COR-L47 (cell line): ENCODE data around the gene CHAT.

Source experiments
- DNase-seq: peaks from one replicate; lab custom pipeline; 2025; lab: John Stamatoyannopoulos, UW

CHAT gene

DNA sequence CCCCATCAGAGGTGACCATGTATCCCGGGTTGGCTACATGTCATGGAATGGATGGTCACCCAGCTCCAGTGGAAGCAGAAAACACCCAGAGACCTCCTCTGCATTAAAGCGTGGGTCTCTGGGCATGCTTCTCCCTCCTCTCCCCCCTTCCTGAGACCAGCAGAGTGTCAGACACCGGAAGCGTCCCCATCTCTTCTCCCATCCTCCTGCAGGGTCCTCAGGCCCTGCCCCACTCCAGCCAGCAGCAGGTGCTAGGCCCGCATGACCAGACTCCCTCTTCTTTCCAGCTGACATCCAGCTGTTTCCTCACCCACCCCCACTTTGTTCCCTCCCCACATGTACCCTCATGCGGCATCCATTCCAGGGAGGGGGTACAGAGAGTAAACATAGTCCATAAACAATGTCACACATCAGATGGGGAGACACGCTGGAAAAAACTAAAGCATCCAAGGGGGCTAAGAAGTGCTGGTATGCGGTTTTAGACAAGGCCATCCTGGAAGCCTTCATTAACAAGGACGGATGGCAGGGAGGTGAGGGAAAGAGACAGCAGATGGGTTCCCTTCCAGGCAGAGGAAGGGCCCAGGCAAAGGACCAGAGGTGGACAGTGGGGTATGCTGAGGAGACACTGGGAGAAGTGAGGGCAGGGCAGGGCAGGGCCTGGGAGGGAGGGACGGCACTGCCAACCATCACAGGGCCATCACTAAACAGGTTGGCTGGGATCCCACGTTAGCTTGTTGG lies 16.2 kb upstream of the CHAT start:
- DNase-seq = no peak

DNA sequence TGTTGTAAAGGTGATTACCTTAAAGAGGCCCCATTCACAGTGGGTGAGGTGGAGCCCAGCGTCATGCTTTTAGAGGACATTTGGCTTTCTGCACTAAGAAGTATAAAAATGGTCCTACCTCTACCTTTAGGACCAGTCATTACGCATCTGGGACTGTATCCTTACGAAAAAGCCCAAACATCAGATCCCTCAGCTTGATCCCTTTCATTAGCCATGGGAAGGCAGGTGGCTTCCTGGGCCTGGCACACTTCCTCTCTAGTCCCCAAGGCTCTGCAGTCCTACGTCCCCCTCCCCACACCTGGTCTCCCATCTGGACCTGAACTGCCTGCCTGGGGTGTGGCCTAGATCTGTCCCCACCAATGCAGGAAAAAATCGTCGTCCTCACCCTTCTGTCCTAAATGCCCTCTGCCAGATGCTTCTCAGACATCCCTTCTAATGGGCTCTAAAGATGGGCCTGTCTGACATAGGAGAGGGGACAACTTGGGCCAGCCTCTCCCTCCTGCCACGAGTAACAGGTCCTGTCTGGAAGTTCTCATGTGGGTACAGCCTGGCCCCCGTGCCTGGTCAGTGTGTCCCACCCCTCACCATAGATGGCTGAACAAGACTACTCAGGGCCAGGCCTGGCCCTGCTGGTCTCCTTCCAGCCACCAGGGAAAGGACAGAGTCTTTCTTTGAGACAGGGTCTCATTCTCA lies 15.5 kb upstream of the CHAT start:
- DNase-seq = no peak

DNA sequence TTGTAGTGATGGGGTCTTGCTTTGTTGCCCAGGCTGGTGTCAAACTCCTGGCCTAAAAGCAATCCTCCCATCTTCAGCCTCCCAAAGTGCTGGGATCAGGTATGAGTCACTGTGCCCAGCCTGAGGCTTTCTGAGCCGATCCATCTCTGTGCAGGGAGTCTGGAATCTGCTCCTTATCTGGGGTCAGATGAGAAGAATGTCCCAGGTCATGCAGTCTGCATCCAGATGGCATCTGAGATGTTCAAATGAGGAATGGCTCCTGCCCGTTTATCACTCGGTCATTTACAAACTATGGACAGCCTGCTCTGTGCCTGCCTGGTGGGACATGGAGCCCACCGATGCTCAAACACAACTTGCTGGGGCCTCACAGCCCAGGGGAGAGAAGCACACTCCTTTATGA lies 14.9 kb upstream of the CHAT start:
- DNase-seq = no peak

DNA sequence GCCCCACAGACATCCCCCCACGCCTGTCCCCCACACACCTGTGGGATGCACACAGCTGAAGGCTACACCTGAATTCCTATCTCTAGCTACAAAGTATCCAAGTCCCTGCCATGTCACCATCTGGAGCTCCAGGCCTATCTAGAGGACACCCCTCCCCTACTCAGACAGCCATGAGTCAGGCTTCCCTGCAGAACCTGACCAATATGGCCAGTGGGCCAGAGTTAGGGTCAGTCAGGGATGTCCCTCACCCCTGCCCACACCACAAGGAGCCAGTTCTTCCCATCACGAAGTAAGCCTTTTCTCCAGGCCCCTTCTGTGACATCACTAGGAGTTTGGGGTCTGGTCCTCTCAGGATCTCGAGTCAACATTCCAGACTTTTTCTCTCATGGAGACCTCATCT lies 14.3 kb upstream of the CHAT start:
- DNase-seq = no peak

DNA sequence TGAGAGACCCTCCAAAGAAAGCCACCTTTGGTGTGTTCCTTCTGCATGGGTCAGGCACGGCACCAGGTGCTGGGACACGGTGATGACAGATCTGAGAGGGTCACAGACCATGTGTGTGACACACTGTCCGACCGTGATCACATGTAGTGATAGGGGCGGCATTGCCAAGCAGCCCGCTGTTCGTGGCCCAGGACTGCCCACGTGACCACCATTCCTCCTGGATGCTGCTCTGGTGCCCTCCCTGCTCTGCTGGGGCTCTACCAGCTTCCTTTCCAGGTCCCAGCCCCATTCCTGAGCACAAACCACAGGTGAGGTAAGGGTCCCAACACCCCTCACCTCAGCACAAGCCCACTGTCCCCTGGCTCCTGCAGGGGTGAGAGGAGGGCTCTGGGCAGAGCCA lies 13.8 kb upstream of the CHAT start:
- DNase-seq = no peak

DNA sequence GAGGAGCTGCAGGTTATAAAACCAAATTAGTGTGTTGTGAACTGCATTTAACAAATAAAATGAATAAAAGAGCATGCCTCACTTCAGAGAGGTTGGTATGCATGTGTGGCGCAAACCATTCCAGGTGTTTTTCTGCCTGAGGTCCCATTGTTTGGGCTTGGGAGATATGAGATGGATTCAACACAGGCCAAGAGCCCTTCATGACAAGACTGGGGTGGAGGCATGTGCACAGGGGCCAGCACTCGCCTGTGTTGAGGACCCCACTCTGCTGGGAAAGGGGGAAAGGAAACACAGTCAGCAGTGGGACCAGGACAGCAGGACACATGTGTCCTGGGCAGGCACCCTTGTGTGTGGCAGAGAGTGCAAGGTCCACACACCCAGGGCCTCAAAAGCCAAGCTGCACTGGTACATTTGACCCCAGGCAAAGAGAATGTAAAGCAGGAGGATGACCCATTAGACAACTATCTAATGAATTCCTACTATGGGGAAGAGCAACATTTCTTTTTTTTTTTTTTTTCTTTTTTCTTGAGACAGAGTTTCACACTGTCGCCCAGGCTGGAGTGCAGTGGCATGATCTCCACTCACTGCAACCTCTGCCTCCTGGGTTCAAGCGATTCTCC lies 12.9 kb upstream of the CHAT start:
- DNase-seq = no peak

DNA sequence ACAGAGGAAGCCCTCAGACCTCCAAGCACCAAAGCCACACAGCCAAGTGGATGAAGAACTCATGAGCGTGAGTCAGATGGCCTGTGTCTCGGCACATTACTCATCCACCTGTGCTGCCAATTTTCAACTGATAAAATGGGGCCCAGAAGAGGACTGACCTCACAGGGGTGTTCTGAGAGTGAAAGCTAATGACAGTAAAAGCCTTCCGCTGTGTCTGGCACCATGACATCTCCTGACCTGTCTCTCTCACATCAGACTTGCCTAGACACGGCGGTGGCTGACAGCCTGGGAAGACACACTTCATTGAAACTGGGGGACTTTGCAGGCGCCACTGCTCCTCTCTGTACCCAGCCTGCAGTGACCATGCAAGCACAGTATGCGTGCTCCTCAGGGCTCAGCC lies 12.0 kb upstream of the CHAT start:
- no peak for DNase-seq

DNA sequence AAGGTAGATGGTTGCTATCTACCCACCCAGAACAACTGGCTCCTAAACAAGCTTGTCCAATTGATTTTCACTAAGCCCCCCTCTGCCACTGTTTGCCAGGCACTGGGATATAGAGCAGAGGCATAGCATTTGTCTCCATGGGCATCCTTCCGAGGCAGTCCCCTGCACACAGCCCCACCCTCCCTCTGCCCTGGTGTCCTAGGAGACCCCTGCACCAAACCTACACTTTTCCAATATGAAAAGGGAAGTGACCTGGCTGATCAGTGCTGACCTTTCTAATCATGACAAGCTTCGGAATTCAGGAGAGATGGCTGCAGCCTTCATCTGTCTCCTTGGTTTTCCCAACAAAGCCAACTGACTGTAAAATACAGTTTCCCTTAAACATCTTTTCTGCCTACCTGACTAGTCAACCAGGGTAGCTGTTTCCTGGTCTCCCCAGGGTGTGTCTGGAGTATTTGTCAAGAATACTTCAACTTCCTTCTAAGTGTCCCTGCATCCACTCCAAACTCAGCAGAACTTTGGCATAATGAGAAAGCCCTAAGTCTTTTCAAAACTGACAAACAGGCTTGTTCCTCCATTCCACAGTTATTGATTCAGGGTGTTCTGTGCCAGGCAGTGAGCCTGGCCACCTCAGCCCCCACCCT lies 11.3 kb upstream of the CHAT start:
- no peak for DNase-seq

DNA sequence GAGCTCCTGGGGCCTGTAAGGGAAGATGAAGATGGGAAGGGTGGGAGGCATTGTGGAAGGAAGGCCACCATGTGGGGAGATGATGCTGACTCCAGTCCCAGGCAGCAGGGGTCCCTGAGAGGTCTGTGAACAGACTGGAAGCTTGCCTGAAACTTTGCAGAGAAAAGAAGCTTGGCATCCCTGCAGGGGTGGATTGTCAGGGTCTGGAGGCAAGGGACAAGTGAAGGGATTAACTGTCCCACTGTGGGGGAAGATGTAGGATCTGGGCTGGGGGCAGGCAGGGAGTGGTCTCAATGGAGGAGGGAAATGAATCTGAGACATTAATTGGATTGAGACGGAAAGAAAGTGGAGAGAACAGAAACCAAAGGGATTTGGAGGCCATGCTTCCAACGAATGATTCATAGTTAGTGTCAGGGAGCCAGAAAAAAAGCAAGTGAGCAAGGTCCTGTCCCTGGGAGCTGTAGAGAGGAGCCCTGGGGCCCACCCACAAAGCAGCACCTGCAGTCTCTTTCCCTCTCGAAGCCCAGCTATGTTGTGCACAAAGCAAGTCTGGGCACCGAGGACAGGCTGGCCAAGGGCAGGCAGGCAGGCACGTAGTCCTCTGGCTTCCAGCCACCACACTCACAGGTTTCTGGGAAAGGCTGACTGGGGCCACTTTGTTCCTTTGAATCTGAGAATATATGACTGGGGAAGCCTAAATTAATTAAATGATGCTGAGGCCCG lies 8.5 kb upstream of the CHAT start:
- no peak for DNase-seq

DNA sequence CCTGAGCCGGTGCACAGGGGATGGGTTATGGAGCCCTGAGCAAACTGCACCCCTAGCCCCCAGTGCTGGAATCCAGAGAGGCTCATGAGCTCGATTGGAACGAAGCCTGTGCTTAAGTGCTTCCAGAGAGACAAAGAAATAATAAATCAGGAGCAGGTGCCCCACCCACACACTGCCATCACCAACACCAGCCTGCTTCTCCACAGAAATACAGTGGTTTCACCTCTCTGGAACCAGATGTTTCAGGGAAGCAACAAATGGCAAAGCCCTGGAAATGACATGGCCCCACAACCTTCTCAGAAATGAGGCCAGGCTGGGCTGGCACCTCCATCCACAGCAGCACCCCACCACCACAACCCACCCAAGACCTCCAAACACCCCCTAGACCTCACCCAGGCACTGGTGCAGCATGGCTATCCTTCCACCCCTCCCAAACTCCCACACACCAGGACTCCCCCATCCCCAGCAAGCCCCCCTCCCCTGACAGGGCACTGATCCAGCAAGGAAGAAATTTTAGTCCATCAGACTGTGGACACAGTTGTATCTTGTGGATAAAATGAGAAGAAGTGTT lies 7.8 kb upstream of the CHAT start:
- DNase-seq = no peak

DNA sequence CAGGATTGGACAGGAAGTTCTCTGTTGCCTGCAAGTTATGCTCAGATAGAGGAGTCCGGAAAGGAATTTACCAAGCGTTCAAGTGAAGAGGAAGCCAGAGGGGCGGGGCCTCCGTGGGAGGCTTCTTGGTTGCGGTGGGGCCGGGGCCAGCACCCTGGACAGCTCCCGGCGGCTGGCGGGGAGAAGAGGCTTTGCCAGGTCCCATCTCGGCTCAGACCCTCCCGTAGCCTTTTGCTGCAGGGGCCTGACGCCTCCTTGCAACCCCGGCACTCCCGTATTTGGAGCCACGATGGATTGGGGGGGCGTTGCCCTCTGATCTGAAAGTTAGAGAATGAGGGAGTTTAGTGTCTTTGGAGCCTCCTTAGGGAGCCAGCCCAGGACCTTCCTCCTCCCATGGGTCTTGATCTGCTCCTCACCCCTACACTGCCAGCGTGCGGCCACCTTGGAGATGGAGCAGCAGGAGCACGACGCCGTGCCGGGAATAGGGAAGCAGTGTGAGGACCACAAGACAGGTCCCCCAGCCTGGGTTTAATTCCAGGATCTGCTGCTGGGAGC lies 6.8 kb upstream of the CHAT start:
- DNase-seq = no peak

DNA sequence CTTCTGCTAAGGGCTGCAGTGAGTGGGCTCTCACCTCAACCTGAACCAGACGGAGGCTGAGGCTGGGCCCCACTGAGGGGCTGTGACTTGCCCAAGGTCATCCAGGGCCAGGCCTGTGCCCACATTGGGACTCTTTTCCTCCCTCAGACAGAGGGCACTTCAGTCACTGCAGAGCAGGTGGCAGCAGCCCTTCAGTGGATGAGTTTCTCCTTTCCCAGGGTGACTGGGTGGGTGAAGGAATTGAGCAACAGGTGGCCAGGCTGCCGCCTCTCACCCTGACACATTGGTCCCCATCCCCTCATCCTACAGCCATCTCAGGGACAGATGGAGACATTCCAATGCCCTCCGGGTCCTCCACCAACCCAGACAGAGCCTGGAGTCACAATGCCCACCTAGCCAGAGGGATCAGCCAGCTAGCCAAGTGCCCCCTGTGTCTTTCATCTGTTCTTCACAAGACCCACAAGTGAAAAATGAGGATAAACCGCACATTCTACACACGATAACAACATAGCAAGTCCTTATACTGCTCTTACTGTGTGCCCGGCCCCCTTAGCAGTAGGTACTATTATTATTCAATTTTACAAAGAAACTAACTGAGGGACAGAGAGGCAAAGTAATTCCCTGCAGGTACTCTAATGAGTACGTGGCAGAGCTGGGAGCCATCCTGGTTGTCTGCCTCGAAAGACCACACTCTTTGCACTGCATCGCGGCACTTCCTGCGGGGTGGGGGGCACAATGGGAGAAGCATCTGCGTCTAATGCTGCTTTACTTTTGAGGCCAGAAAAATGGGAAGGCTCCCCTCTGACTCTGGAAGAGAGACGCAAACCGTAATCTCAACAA lies 5.5 kb upstream of the CHAT start:
- DNase-seq = no peak

DNA sequence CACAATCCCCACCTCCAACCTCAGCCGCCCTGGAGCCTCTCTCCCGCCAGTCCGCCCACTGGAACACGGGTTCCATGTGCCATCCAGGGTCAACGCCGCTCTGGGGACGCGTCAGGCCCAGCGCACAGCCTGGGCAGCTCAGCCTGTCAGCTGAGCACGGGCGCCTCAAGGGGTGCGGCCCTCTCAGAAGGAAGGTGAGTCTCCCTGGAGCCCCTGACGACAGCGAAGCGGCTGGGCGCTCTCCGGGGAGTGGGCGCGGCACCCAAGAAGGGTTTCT lies 4.9 kb upstream of the CHAT start:
- no peak for DNase-seq

DNA sequence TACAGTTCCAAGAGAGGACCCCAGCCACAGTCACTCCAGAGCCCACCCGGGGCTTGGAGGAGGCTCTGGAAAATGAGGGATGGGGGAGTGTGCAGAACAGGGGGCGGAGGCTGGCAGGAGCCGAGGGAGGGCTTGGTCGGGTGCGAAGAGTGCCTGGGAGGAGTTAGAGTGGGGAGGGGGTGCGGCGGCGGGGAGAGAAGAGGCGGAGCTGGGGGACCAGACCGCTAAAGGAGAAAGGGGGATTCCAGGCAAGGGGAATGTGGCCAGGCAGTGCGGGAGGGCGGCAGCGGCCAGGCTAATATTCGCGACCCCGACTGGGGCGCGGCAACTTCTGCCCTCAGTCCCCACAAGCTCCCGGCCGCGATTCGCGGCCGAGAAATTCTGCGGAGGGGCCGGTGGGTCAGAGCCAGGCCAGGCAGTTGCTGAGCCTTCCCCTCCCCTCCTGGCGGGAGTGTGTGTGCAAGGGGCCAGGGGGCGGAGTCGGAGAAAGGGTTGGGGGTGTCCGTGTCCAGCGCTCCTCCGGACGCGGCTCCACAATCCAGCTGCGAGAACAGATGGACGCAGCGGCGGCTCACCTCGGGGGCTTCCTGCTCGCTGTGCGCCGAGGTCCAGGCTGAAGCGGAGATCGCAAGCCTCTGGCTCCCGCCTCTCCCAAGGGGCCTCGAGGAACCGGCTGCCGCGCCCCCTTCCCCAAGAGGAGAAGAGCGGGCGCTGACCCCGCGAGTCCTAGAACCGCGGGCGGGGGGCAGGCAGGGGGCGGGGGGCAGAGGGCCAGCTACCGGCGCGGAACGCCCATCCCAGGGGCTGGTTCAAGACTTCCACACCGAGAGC lies 4.3 kb upstream of the CHAT start:
- no peak for DNase-seq

DNA sequence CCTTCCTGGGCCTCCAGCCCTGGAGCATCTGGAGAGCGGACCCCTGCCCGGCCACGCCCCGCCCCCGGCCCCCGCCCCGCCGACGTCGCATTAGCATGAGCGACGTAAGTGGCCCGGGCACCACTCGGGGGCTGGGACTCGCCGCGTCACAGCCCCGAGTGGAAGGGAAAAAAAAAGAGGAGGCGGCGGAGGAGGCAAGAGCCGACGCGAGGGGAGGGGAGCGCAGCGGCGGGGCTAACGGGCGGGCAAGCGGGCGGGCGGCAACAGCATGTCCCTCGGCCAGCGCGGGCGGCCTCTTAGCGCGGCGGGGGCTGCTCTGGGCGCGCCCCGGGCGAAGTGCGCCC lies 3.8 kb upstream of the CHAT start, which contains the start of gene SLC18A3:
Gene SLC18A3, plus strand, starts transcription at position 197 of the 344 bp plus-strand sequence. CDS start 431 bp downstream, outside the sequence.
- DNase-seq = no peak

DNA sequence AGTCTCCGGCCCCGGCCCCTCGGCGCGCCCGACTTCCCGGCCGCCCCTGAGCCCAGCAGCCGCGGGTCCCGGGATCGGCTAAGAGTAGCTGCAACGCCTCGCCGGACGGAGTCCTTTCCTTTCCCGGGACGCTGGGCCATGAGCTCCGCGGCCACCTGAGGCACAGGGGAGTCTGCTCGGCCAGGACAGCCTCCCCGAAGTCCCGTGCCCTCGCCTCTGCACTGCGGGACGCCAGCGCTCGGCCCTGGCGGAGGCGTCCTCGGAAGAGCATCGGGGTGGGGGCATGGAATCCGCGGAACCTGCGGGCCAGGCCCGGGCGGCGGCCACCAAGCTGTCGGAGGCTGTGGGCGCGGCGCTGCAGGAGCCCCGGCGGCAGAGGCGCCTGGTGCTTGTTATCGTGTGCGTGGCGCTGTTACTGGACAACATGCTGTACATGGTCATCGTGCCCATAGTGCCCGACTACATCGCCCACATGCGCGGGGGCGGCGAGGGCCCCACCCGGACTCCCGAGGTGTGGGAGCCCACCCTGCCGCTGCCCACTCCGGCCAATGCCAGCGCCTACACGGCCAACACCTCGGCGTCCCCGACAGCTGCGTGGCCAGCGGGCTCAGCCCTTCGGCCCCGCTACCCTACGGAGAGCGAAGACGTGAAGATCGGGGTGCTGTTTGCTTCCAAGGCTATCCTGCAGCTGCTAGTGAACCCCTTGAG lies 3.2 kb upstream of the CHAT start:
- DNase-seq = no peak

DNA sequence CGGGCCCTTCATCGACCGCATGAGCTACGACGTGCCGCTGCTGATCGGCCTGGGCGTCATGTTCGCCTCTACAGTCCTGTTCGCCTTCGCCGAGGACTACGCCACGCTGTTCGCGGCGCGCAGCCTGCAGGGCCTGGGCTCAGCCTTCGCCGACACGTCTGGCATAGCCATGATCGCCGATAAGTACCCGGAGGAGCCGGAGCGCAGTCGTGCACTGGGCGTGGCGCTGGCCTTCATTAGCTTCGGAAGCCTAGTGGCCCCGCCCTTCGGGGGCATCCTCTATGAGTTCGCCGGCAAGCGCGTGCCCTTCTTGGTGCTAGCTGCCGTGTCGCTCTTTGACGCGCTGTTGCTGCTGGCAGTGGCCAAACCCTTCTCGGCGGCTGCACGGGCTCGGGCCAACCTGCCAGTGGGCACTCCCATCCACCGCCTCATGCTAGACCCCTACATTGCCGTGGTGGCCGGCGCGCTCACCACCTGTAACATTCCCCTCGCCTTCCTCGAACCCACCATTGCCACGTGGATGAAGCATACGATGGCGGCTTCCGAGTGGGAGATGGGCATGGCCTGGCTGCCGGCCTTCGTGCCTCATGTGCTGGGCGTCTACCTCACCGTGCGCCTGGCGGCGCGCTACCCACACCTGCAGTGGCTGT lies 2.5 kb upstream of the CHAT start:
- no peak for DNase-seq

DNA sequence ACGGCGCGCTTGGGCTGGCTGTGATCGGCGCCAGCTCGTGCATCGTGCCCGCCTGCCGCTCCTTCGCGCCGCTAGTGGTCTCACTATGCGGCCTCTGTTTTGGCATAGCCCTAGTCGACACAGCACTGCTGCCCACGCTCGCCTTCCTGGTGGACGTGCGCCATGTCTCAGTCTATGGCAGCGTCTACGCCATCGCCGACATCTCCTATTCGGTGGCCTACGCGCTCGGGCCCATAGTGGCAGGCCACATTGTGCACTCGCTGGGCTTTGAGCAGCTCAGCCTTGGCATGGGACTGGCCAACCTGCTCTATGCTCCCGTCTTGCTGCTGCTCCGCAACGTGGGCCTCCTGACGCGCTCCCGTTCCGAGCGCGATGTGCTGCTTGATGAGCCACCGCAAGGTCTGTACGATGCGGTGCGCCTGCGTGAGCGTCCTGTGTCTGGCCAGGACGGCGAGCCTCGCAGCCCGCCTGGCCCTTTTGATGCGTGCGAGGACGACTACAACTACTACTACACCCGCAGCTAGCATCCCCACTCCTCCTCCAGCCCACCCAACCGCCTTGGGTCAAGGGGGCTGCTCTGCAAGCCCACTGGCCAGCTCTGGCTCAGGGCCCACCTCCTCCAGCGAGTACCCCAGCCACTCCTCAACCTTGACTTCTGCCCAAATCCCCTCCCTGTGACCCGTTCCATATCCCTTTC lies 1.9 kb upstream of the CHAT start:
- DNase-seq = no peak
